ENCODE results near the gene MTFP1. TPM values are rescaled to one million over a fixed set of nuclear protein-coding genes. Genes with fewer than 3 reads are reported as not detected.
"Not testable (repeated sequence)": the region's sequence is repeated elsewhere in the genome, so short reads cannot be mapped to it uniquely, and the experiment has no call there.

MTFP1 gene
- total and polyA plus RNA-seq, 12 donors = 10.4 to 36.3 (median 14.5) TPM

- TF ChIP-seq CTCF (IDR thresholded peaks at IDR 0.05) = no peak
- TF ChIP-seq POLR2A (IDR thresholded peaks at IDR 0.05) = no peak
- Histone ChIP-seq H3K36me3 (replicated peaks in 1 of 2) (no peaks in the 10 kb centered on the region), H3K27me3 (no peaks in the 10 kb centered on the region), H3K4me1 (replicated peaks in 1 of 2) (no peaks in the 10 kb centered on the region), H3K27ac (no peak overlapping the region), H3K4me3 (no peak overlapping the region), H3K9me3 (replicated peaks in 1 of 3) (no peaks in the 10 kb centered on the region)
- WGBS, 4 donors = 89 to 95% (median 91%) methylated on average over 3 to 4 of the region's 4 CpGs
- DNase-seq = no peak
- intact Hi-C loops (cut with DNase I) = no loop called here
Observed at GRCh38 chr22:30460147-30460546, 34.6 kb downstream of the MTFP1 start.

GRCh38 chr22:30460555-30460954, 35.0 kb downstream of the MTFP1 start:
- H3K27ac ChIP-seq; intact Hi-C loops (cut with DNase I); H3K4me3 ChIP-seq; H3K4me1 ChIP-seq (replicated peaks in 1 of 2); H3K9me3 ChIP-seq (replicated peaks in 1 of 3); H3K36me3 ChIP-seq (replicated peaks in 1 of 2); DNase-seq; H3K27me3 ChIP-seq: not testable (repeated sequence)
- 81 to 94% (median 86%) methylated on average over 4 to 6 of the region's 6 CpGs for WGBS, 4 donors

- no peaks in the 10 kb centered on the region for H3K27me3 ChIP-seq
- H3K9me3 ChIP-seq (replicated peaks in 1 of 3) = no peaks in the 10 kb centered on the region
- DNase-seq = no peak
- intact Hi-C loops (cut with DNase I) = no loop called here
- no peaks in the 10 kb centered on the region for H3K36me3 ChIP-seq (replicated peaks in 1 of 2)
- H3K4me1 ChIP-seq (replicated peaks in 1 of 2) = no peaks in the 10 kb centered on the region
- TF ChIP-seq CTCF (IDR thresholded peaks at IDR 0.05) (no peak), POLR2A (IDR thresholded peaks at IDR 0.05) (no peak)
- 33 to 87% (median 49%) methylated on average over 2 of the region's 2 CpGs for WGBS, 4 donors
- H3K27ac ChIP-seq = no peak overlapping the region
- H3K4me3 ChIP-seq = no peak overlapping the region
Observed at GRCh38 chr22:30469165-30469564, 43.6 kb downstream of the MTFP1 start.

- no peaks in the 10 kb centered on the region for H3K4me1 ChIP-seq (replicated peaks in 1 of 2)
- no peak overlapping the region for H3K27ac ChIP-seq
- no peaks in the 10 kb centered on the region for H3K36me3 ChIP-seq (replicated peaks in 1 of 2)
- no peaks in the 10 kb centered on the region for H3K27me3 ChIP-seq
- WGBS, 4 donors = 76 to 95% (median 82%) methylated on average over 2 of the region's 2 CpGs
- DNase-seq = no peak
- no peaks in the 10 kb centered on the region for H3K9me3 ChIP-seq (replicated peaks in 1 of 3)
- intact Hi-C loops (cut with DNase I) = no loop called here
- TF ChIP-seq POLR2A (IDR thresholded peaks at IDR 0.05) = no peak
- TF ChIP-seq CTCF (IDR thresholded peaks at IDR 0.05) = no peak
- no peak overlapping the region for H3K4me3 ChIP-seq
Observed at GRCh38 chr22:30470655-30471054, 45.1 kb downstream of the MTFP1 start.

GRCh38 chr22:30471616-30472318, 46.2 kb downstream of the MTFP1 start, which contains the start of gene SEC14L3:
SEC14L3 (minus strand) TSS chr22:30472017; CDS start chr22:30471958, 59 bp downstream.
- intact Hi-C loops (cut with DNase I) = no loop called here
- no peak for DNase-seq
- Histone ChIP-seq H3K9me3 (replicated peaks in 1 of 3) (no peaks in the 10 kb centered on the region), H3K4me3 (no peak within 1 kb of the TSS), H3K27me3 (no peaks in the 10 kb centered on the region), H3K36me3 (replicated peaks in 1 of 2) (no peaks in the 10 kb centered on the region), H3K27ac (no peak within 1 kb of the TSS), H3K4me1 (replicated peaks in 1 of 2) (no peaks in the 10 kb centered on the region)
- TF ChIP-seq CTCF (IDR thresholded peaks at IDR 0.05) = no peak
- TF ChIP-seq POLR2A (IDR thresholded peaks at IDR 0.05) = no peak
- WGBS, 4 donors = 59 to 66% (median 61%) methylated on average over 8 to 13 of the region's 13 CpGs

Measured in adrenal gland (tissue), 12 donors.